ENCODE data around the gene NKAIN2.

DNA sequence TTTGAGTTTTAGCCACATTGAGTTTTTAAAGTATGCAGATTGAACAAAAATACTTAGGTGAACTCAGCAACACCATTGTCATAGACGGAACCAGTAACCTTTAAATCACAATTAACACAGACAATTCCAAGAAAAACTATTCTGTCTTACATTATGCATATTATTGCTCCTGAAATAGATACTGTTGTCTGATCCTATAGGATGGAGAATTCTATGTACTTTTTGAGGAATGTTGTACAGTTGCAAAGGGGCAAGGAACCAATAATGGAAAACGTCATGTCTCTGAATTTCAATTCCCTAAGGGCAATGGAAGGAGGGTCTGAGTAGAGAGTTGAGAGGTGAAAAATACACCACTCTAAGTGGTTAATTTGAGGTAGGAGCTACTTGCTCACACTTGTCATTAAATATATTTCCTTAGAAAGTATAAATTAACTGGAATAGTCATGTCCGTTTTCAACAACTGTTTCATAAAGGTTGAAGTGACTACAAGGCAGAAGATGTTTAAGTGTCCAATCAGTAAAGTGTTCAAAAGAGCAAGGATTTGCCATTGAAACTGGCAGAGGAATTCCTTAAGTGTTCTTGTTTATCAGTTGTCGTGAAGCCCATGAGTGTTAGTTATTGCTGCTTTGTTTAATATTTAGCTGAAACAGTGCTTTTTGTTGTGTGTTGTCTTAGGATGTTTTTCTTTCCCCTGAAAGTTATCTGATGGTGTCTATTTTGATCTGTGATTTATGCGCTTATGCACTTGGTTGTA lies 1.3 kb downstream of the NKAIN2 start:
- TF ChIP-seq, protein P1, sequence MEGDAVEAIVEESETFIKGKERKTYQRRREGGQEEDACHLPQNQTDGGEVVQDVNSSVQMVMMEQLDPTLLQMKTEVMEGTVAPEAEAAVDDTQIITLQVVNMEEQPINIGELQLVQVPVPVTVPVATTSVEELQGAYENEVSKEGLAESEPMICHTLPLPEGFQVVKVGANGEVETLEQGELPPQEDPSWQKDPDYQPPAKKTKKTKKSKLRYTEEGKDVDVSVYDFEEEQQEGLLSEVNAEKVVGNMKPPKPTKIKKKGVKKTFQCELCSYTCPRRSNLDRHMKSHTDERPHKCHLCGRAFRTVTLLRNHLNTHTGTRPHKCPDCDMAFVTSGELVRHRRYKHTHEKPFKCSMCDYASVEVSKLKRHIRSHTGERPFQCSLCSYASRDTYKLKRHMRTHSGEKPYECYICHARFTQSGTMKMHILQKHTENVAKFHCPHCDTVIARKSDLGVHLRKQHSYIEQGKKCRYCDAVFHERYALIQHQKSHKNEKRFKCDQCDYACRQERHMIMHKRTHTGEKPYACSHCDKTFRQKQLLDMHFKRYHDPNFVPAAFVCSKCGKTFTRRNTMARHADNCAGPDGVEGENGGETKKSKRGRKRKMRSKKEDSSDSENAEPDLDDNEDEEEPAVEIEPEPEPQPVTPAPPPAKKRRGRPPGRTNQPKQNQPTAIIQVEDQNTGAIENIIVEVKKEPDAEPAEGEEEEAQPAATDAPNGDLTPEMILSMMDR (conservative IDR thresholded peaks at IDR 0.05), result no peak
- no peak for TF ChIP-seq ZFX (IDR thresholded peaks at IDR 0.05)

Measured in C4-2B (cell line).